ENCODE results near the gene RCVRN. TPM values are rescaled to one million over a fixed set of nuclear protein-coding genes. Genes with fewer than 3 reads are reported as not detected.

The RCVRN gene
- total and polyA plus RNA-seq, 4 donors: 0.33 to 1.3 TPM; not detected in 2

- no peak overlapping the region for H3K4me3 ChIP-seq (ENCODE audit: low read depth, low read length)
Observed at GRCh38 chr17:9874722-9875121, 30.3 kb downstream of the RCVRN start.

GRCh38 chr17:9872852-9873251 is 32.2 kb downstream of the RCVRN start:
- Histone ChIP-seq H3K27ac (ENCODE audit: low read depth, low read length) (no peak overlapping the region), H3K9me3 (ENCODE audit: control insufficient read depth, insufficient read depth, low read length) (no peaks in the 10 kb centered on the region), H3K36me3 (ENCODE audit: control insufficient read depth, insufficient read depth, low read length) (no peaks in the 10 kb centered on the region), H3K4me1 (ENCODE audit: control insufficient read depth, insufficient read depth, low read length) (peaks cover 10% of the 10 kb centered on the region), H3K27me3 (ENCODE audit: control insufficient read depth, insufficient read depth, low read length) (no peaks in the 10 kb centered on the region), H3K4me3 (ENCODE audit: low read depth, low read length) (no peak overlapping the region)
- DNase-seq (ENCODE audit: low read depth in 4 of 6, low spot score in 6 of 6): no peak
- 73% methylated on average over 5 of the region's 6 CpGs for WGBS (ENCODE audit: insufficient coverage)

More at GRCh38 chr17:9874722-9875121, 30.3 kb downstream of the RCVRN start:
- Histone ChIP-seq H3K4me1 (ENCODE audit: control insufficient read depth, insufficient read depth, low read length) (peaks cover 4% of the 10 kb centered on the region), H3K27ac (ENCODE audit: low read depth, low read length) (no peak overlapping the region), H3K9me3 (ENCODE audit: control insufficient read depth, insufficient read depth, low read length) (no peaks in the 10 kb centered on the region), H3K36me3 (ENCODE audit: control insufficient read depth, insufficient read depth, low read length) (no peaks in the 10 kb centered on the region), H3K27me3 (ENCODE audit: control insufficient read depth, insufficient read depth, low read length) (no peaks in the 10 kb centered on the region)
- no CpG with 5 or more reads among the region's 3 CpGs for WGBS (ENCODE audit: insufficient coverage)
- DNase-seq (ENCODE audit: low read depth in 4 of 6, low spot score in 6 of 6): no peak

GRCh38 chr17:9868552-9868951 is 36.5 kb downstream of the RCVRN start:
- Histone ChIP-seq H3K27ac (ENCODE audit: low read depth, low read length) (no peak overlapping the region), H3K4me3 (ENCODE audit: low read depth, low read length) (no peak overlapping the region), H3K27me3 (ENCODE audit: control insufficient read depth, insufficient read depth, low read length) (no peaks in the 10 kb centered on the region), H3K9me3 (ENCODE audit: control insufficient read depth, insufficient read depth, low read length) (peaks cover 3% of the 10 kb centered on the region), H3K4me1 (ENCODE audit: control insufficient read depth, insufficient read depth, low read length) (peaks cover 6% of the 10 kb centered on the region), H3K36me3 (ENCODE audit: control insufficient read depth, insufficient read depth, low read length) (no peaks in the 10 kb centered on the region)
- DNase-seq (ENCODE audit: low read depth in 4 of 6, low spot score in 6 of 6): peak; percentile 7 to 85 (median 27)
- WGBS (ENCODE audit: insufficient coverage): 17% methylated on average over 2 of the region's 3 CpGs

- no peaks in the 10 kb centered on the region for H3K36me3 ChIP-seq (ENCODE audit: control insufficient read depth, insufficient read depth, low read length)
- H3K27me3 ChIP-seq (ENCODE audit: control insufficient read depth, insufficient read depth, low read length): no peaks in the 10 kb centered on the region
- DNase-seq (ENCODE audit: low read depth in 4 of 6, low spot score in 6 of 6): no peak
- H3K9me3 ChIP-seq (ENCODE audit: control insufficient read depth, insufficient read depth, low read length): peaks cover 3% of the 10 kb centered on the region
- no peak overlapping the region for H3K27ac ChIP-seq (ENCODE audit: low read depth, low read length)
- no peak overlapping the region for H3K4me3 ChIP-seq (ENCODE audit: low read depth, low read length)
- no CpG with 5 or more reads among the region's 1 CpG for WGBS (ENCODE audit: insufficient coverage)
- H3K4me1 ChIP-seq (ENCODE audit: control insufficient read depth, insufficient read depth, low read length): peaks cover 6% of the 10 kb centered on the region
Observed at GRCh38 chr17:9865586-9865985, 39.5 kb downstream of the RCVRN start.

GRCh38 chr17:9862949-9863348 is 42.1 kb downstream of the RCVRN start:
- WGBS (ENCODE audit: insufficient coverage): 96% methylated on average over 3 of the region's 4 CpGs
- no peaks in the 10 kb centered on the region for H3K27me3 ChIP-seq (ENCODE audit: control insufficient read depth, insufficient read depth, low read length)
- no peaks in the 10 kb centered on the region for H3K36me3 ChIP-seq (ENCODE audit: control insufficient read depth, insufficient read depth, low read length)
- no peaks in the 10 kb centered on the region for H3K4me1 ChIP-seq (ENCODE audit: control insufficient read depth, insufficient read depth, low read length)
- no peak for DNase-seq (ENCODE audit: low read depth in 4 of 6, low spot score in 6 of 6)
- no peak overlapping the region for H3K4me3 ChIP-seq (ENCODE audit: low read depth, low read length)
- H3K9me3 ChIP-seq (ENCODE audit: control insufficient read depth, insufficient read depth, low read length): peaks cover 3% of the 10 kb centered on the region
- H3K27ac ChIP-seq (ENCODE audit: low read depth, low read length): no peak overlapping the region

GRCh38 chr17:9862220-9862619 is 42.9 kb downstream of the RCVRN start:
- H3K27ac ChIP-seq (ENCODE audit: low read depth, low read length): no peak overlapping the region
- no peaks in the 10 kb centered on the region for H3K4me1 ChIP-seq (ENCODE audit: control insufficient read depth, insufficient read depth, low read length)
- no peaks in the 10 kb centered on the region for H3K27me3 ChIP-seq (ENCODE audit: control insufficient read depth, insufficient read depth, low read length)
- no CpG with 5 or more reads among the region's 1 CpG for WGBS (ENCODE audit: insufficient coverage)
- H3K4me3 ChIP-seq (ENCODE audit: low read depth, low read length): no peak overlapping the region
- no peaks in the 10 kb centered on the region for H3K36me3 ChIP-seq (ENCODE audit: control insufficient read depth, insufficient read depth, low read length)
- H3K9me3 ChIP-seq (ENCODE audit: control insufficient read depth, insufficient read depth, low read length): peaks cover 3% of the 10 kb centered on the region
- DNase-seq (ENCODE audit: low read depth in 4 of 6, low spot score in 6 of 6): no peak

GRCh38 chr17:9860851-9861250 is 44.2 kb downstream of the RCVRN start:
- WGBS (ENCODE audit: insufficient coverage): 100% methylated on average over 1 of the region's 7 CpGs
- H3K4me3 ChIP-seq (ENCODE audit: low read depth, low read length): no peak overlapping the region
- no peak for DNase-seq (ENCODE audit: low read depth in 4 of 6, low spot score in 6 of 6)

GRCh38 chr17:9859781-9860180 is 45.3 kb downstream of the RCVRN start:
- H3K4me1 ChIP-seq (ENCODE audit: control insufficient read depth, insufficient read depth, low read length): no peaks in the 10 kb centered on the region
- no peaks in the 10 kb centered on the region for H3K9me3 ChIP-seq (ENCODE audit: control insufficient read depth, insufficient read depth, low read length)
- H3K4me3 ChIP-seq (ENCODE audit: low read depth, low read length): no peak overlapping the region
- no peak overlapping the region for H3K27ac ChIP-seq (ENCODE audit: low read depth, low read length)
- WGBS (ENCODE audit: insufficient coverage): 100% methylated on average over 2 of the region's 5 CpGs
- no peaks in the 10 kb centered on the region for H3K27me3 ChIP-seq (ENCODE audit: control insufficient read depth, insufficient read depth, low read length)
- DNase-seq (ENCODE audit: low read depth in 4 of 6, low spot score in 6 of 6): no peak
- no peaks in the 10 kb centered on the region for H3K36me3 ChIP-seq (ENCODE audit: control insufficient read depth, insufficient read depth, low read length)

More at GRCh38 chr17:9860851-9861250, 44.2 kb downstream of the RCVRN start:
- Histone ChIP-seq H3K9me3 (ENCODE audit: control insufficient read depth, insufficient read depth, low read length) (peaks cover 3% of the 10 kb centered on the region), H3K27me3 (ENCODE audit: control insufficient read depth, insufficient read depth, low read length) (no peaks in the 10 kb centered on the region), H3K4me1 (ENCODE audit: control insufficient read depth, insufficient read depth, low read length) (no peaks in the 10 kb centered on the region), H3K36me3 (ENCODE audit: control insufficient read depth, insufficient read depth, low read length) (no peaks in the 10 kb centered on the region), H3K27ac (ENCODE audit: low read depth, low read length) (no peak overlapping the region)

GRCh38 chr17:9855036-9855435 is 50.0 kb downstream of the RCVRN start:
- Histone ChIP-seq H3K9me3 (ENCODE audit: control insufficient read depth, insufficient read depth, low read length) (no peaks in the 10 kb centered on the region), H3K27me3 (ENCODE audit: control insufficient read depth, insufficient read depth, low read length) (no peaks in the 10 kb centered on the region), H3K4me3 (ENCODE audit: low read depth, low read length) (no peak overlapping the region), H3K36me3 (ENCODE audit: control insufficient read depth, insufficient read depth, low read length) (no peaks in the 10 kb centered on the region), H3K27ac (ENCODE audit: low read depth, low read length) (no peak overlapping the region), H3K4me1 (ENCODE audit: control insufficient read depth, insufficient read depth, low read length) (no peaks in the 10 kb centered on the region)
- no peak for DNase-seq (ENCODE audit: low read depth in 4 of 6, low spot score in 6 of 6)
- WGBS (ENCODE audit: insufficient coverage): 83% methylated on average over 2 of the region's 4 CpGs

- 100% methylated on average over 2 of the region's 5 CpGs for WGBS (ENCODE audit: insufficient coverage)
- H3K9me3 ChIP-seq (ENCODE audit: control insufficient read depth, insufficient read depth, low read length): no peaks in the 10 kb centered on the region
- no peaks in the 10 kb centered on the region for H3K27me3 ChIP-seq (ENCODE audit: control insufficient read depth, insufficient read depth, low read length)
- H3K27ac ChIP-seq (ENCODE audit: low read depth, low read length): no peak overlapping the region
- no peaks in the 10 kb centered on the region for H3K36me3 ChIP-seq (ENCODE audit: control insufficient read depth, insufficient read depth, low read length)
- no peak overlapping the region for H3K4me3 ChIP-seq (ENCODE audit: low read depth, low read length)
- DNase-seq (ENCODE audit: low read depth in 4 of 6, low spot score in 6 of 6): no peak
- H3K4me1 ChIP-seq (ENCODE audit: control insufficient read depth, insufficient read depth, low read length): no peaks in the 10 kb centered on the region
Observed at GRCh38 chr17:9854255-9854654, 50.8 kb downstream of the RCVRN start.
